ENCODE results near the gene CATSPERB.
A peak's percentile ranks its signal among the peaks of the same experiment; 100 is the strongest.

Gene CATSPERB

GRCh38 chr14:91731986-91732385 is at the start of gene CATSPERB:
Gene CATSPERB (minus strand): TSS chr14:91732086. CDS start chr14:91729479, 2,607 bp downstream.
- H3K4me3 ChIP-seq (ENCODE audit: low read depth, low read length): no peak within 1 kb of the TSS
- no peaks in the 10 kb centered on the region for H3K79me2 ChIP-seq (ENCODE audit: control insufficient read depth, insufficient read depth, low read length, unreplicated experiment)
- peak within 1 kb of the TSS; percentile 29 for H3K27ac ChIP-seq (ENCODE audit: low read depth, low read length)
- H2AFZ ChIP-seq (ENCODE audit: low read length, unreplicated experiment): no peak within 1 kb of the TSS
- no peaks in the 10 kb centered on the region for H3K27me3 ChIP-seq (ENCODE audit: insufficient read depth, low read length)
- peaks cover 23% of the 10 kb centered on the region for H3K4me1 ChIP-seq (ENCODE audit: control insufficient read depth, insufficient read depth, low read length, unreplicated experiment)
- no peaks in the 10 kb centered on the region for H3K36me3 ChIP-seq (ENCODE audit: insufficient read depth, low read length)

- peak overlapping the region; percentile 6 for H2AFZ ChIP-seq (ENCODE audit: low read length, unreplicated experiment)
- H3K79me2 ChIP-seq (ENCODE audit: control insufficient read depth, insufficient read depth, low read length, unreplicated experiment): no peaks in the 10 kb centered on the region
- H3K4me1 ChIP-seq (ENCODE audit: control insufficient read depth, insufficient read depth, low read length, unreplicated experiment): no peaks in the 10 kb centered on the region
- 0 out of 2 replicates have a peak, but pooled peaks cover 3% of the 10 kb centered on the region for H3K27me3 ChIP-seq (ENCODE audit: insufficient read depth, low read length)
- H3K36me3 ChIP-seq (ENCODE audit: insufficient read depth, low read length): no peaks in the 10 kb centered on the region
- H3K4me3 ChIP-seq (ENCODE audit: low read depth, low read length): no peak overlapping the region
- H3K27ac ChIP-seq (ENCODE audit: low read depth, low read length): no peak overlapping the region
These were observed 48.6 kb upstream of the CATSPERB start for GRCh38 chr14:91780452-91780851.

- H3K79me2 ChIP-seq (ENCODE audit: control insufficient read depth, insufficient read depth, low read length, unreplicated experiment): no peaks in the 10 kb centered on the region
- H3K27ac ChIP-seq (ENCODE audit: low read depth, low read length): no peak overlapping the region
- H3K36me3 ChIP-seq (ENCODE audit: insufficient read depth, low read length): no peaks in the 10 kb centered on the region
- 0 out of 2 replicates have a peak, but pooled peaks cover 3% of the 10 kb centered on the region for H3K27me3 ChIP-seq (ENCODE audit: insufficient read depth, low read length)
- H2AFZ ChIP-seq (ENCODE audit: low read length, unreplicated experiment): no peak overlapping the region
- H3K4me3 ChIP-seq (ENCODE audit: low read depth, low read length): no peak overlapping the region
- no peaks in the 10 kb centered on the region for H3K4me1 ChIP-seq (ENCODE audit: control insufficient read depth, insufficient read depth, low read length, unreplicated experiment)
These were observed 46.3 kb upstream of the CATSPERB start for GRCh38 chr14:91778217-91778616.

- Histone ChIP-seq H2AFZ (ENCODE audit: low read length, unreplicated experiment) (no peak overlapping the region), H3K79me2 (ENCODE audit: control insufficient read depth, insufficient read depth, low read length, unreplicated experiment) (no peaks in the 10 kb centered on the region), H3K4me1 (ENCODE audit: control insufficient read depth, insufficient read depth, low read length, unreplicated experiment) (no peaks in the 10 kb centered on the region), H3K27ac (ENCODE audit: low read depth, low read length) (no peak overlapping the region), H3K4me3 (ENCODE audit: low read depth, low read length) (no peak overlapping the region), H3K36me3 (ENCODE audit: insufficient read depth, low read length) (no peaks in the 10 kb centered on the region), H3K27me3 (ENCODE audit: insufficient read depth, low read length) (0 out of 2 replicates have a peak, but pooled peaks cover 3% of the 10 kb centered on the region)
These were observed 42.5 kb upstream of the CATSPERB start for GRCh38 chr14:91774140-91775096.

- Histone ChIP-seq H2AFZ (ENCODE audit: low read length, unreplicated experiment) (no peak overlapping the region), H3K79me2 (ENCODE audit: control insufficient read depth, insufficient read depth, low read length, unreplicated experiment) (no peaks in the 10 kb centered on the region), H3K4me1 (ENCODE audit: control insufficient read depth, insufficient read depth, low read length, unreplicated experiment) (no peaks in the 10 kb centered on the region), H3K27ac (ENCODE audit: low read depth, low read length) (no peak overlapping the region), H3K27me3 (ENCODE audit: insufficient read depth, low read length) (no peaks in the 10 kb centered on the region), H3K36me3 (ENCODE audit: insufficient read depth, low read length) (no peaks in the 10 kb centered on the region), H3K4me3 (ENCODE audit: low read depth, low read length) (no peak overlapping the region)
These were observed 38.3 kb upstream of the CATSPERB start for GRCh38 chr14:91770185-91770584.

GRCh38 chr14:91755570-91756295 is 23.8 kb upstream of the CATSPERB start:
- peaks cover 18% of the 10 kb centered on the region for H3K4me1 ChIP-seq (ENCODE audit: control insufficient read depth, insufficient read depth, low read length, unreplicated experiment)
- H2AFZ ChIP-seq (ENCODE audit: low read length, unreplicated experiment): no peak overlapping the region
- no peak overlapping the region for H3K27ac ChIP-seq (ENCODE audit: low read depth, low read length)
- no peaks in the 10 kb centered on the region for H3K36me3 ChIP-seq (ENCODE audit: insufficient read depth, low read length)
- no peaks in the 10 kb centered on the region for H3K79me2 ChIP-seq (ENCODE audit: control insufficient read depth, insufficient read depth, low read length, unreplicated experiment)
- H3K27me3 ChIP-seq (ENCODE audit: insufficient read depth, low read length): no peaks in the 10 kb centered on the region
- H3K4me3 ChIP-seq (ENCODE audit: low read depth, low read length): no peak overlapping the region

GRCh38 chr14:91754819-91755218 is 22.9 kb upstream of the CATSPERB start:
- Histone ChIP-seq H3K4me3 (ENCODE audit: low read depth, low read length) (no peak overlapping the region), H3K4me1 (ENCODE audit: control insufficient read depth, insufficient read depth, low read length, unreplicated experiment) (peaks cover 18% of the 10 kb centered on the region), H2AFZ (ENCODE audit: low read length, unreplicated experiment) (no peak overlapping the region), H3K27ac (ENCODE audit: low read depth, low read length) (no peak overlapping the region), H3K36me3 (ENCODE audit: insufficient read depth, low read length) (no peaks in the 10 kb centered on the region), H3K79me2 (ENCODE audit: control insufficient read depth, insufficient read depth, low read length, unreplicated experiment) (no peaks in the 10 kb centered on the region), H3K27me3 (ENCODE audit: insufficient read depth, low read length) (no peaks in the 10 kb centered on the region)

- H3K27me3 ChIP-seq (ENCODE audit: insufficient read depth, low read length): no peaks in the 10 kb centered on the region
- H3K27ac ChIP-seq (ENCODE audit: low read depth, low read length): no peak overlapping the region
- no peak overlapping the region for H2AFZ ChIP-seq (ENCODE audit: low read length, unreplicated experiment)
- no peaks in the 10 kb centered on the region for H3K36me3 ChIP-seq (ENCODE audit: insufficient read depth, low read length)
- H3K4me1 ChIP-seq (ENCODE audit: control insufficient read depth, insufficient read depth, low read length, unreplicated experiment): peaks cover 18% of the 10 kb centered on the region
- H3K79me2 ChIP-seq (ENCODE audit: control insufficient read depth, insufficient read depth, low read length, unreplicated experiment): no peaks in the 10 kb centered on the region
- no peak overlapping the region for H3K4me3 ChIP-seq (ENCODE audit: low read depth, low read length)
These were observed 22.3 kb upstream of the CATSPERB start for GRCh38 chr14:91754185-91754584.

GRCh38 chr14:91753501-91754128 is 21.7 kb upstream of the CATSPERB start:
- H3K27ac ChIP-seq (ENCODE audit: low read depth, low read length): no peak overlapping the region
- no peak overlapping the region for H2AFZ ChIP-seq (ENCODE audit: low read length, unreplicated experiment)
- H3K79me2 ChIP-seq (ENCODE audit: control insufficient read depth, insufficient read depth, low read length, unreplicated experiment): no peaks in the 10 kb centered on the region
- no peak overlapping the region for H3K4me3 ChIP-seq (ENCODE audit: low read depth, low read length)
- H3K36me3 ChIP-seq (ENCODE audit: insufficient read depth, low read length): no peaks in the 10 kb centered on the region
- no peaks in the 10 kb centered on the region for H3K27me3 ChIP-seq (ENCODE audit: insufficient read depth, low read length)
- H3K4me1 ChIP-seq (ENCODE audit: control insufficient read depth, insufficient read depth, low read length, unreplicated experiment): peaks cover 18% of the 10 kb centered on the region

- Histone ChIP-seq H3K79me2 (ENCODE audit: control insufficient read depth, insufficient read depth, low read length, unreplicated experiment) (no peaks in the 10 kb centered on the region), H3K27me3 (ENCODE audit: insufficient read depth, low read length) (no peaks in the 10 kb centered on the region), H3K27ac (ENCODE audit: low read depth, low read length) (no peak overlapping the region)
These were observed 21.1 kb upstream of the CATSPERB start for GRCh38 chr14:91752961-91753360.

More at GRCh38 chr14:91752961-91753360, 21.1 kb upstream of the CATSPERB start:
- Histone ChIP-seq H3K4me3 (ENCODE audit: low read depth, low read length) (no peak overlapping the region), H3K4me1 (ENCODE audit: control insufficient read depth, insufficient read depth, low read length, unreplicated experiment) (peaks cover 18% of the 10 kb centered on the region), H2AFZ (ENCODE audit: low read length, unreplicated experiment) (no peak overlapping the region), H3K36me3 (ENCODE audit: insufficient read depth, low read length) (no peaks in the 10 kb centered on the region)

Measured in ACC112 (cell line).